ENCODE measurements around the gene CCSER1.

The CCSER1 gene

GRCh38 chr4:90958256-90958895, 831.2 kb downstream of the CCSER1 start:
- DNase-seq (ENCODE audit: low spot score) = no peak

- no peak for DNase-seq (ENCODE audit: low spot score)
Measured at GRCh38 chr4:90960433-90960832, 833.2 kb downstream of the CCSER1 start.

GRCh38 chr4:90960840-90961239, 833.6 kb downstream of the CCSER1 start:
- no peak for DNase-seq (ENCODE audit: low spot score)

GRCh38 chr4:90970021-90970420, 842.8 kb downstream of the CCSER1 start:
- no peak for DNase-seq (ENCODE audit: low spot score)

GRCh38 chr4:90977726-90978125, 850.5 kb downstream of the CCSER1 start:
- no peak for DNase-seq (ENCODE audit: low spot score)

- DNase-seq (ENCODE audit: low spot score) = no peak
Measured at GRCh38 chr4:90979556-90979955, 852.4 kb downstream of the CCSER1 start.

- DNase-seq (ENCODE audit: low spot score) = no peak
Measured at GRCh38 chr4:90982813-90983212, 855.6 kb downstream of the CCSER1 start.

- DNase-seq (ENCODE audit: low spot score) = no peak
Measured at GRCh38 chr4:90990284-90990683, 863.1 kb downstream of the CCSER1 start.

GRCh38 chr4:90992213-90992612, 865.0 kb downstream of the CCSER1 start:
- DNase-seq (ENCODE audit: low spot score) = no peak

GRCh38 chr4:90994851-90995574, 867.8 kb downstream of the CCSER1 start:
- DNase-seq (ENCODE audit: low spot score) = no peak

- no peak for DNase-seq (ENCODE audit: low spot score)
Measured at GRCh38 chr4:90995996-90996395, 868.8 kb downstream of the CCSER1 start.

GRCh38 chr4:90996813-90997212, 869.6 kb downstream of the CCSER1 start:
- no peak for DNase-seq (ENCODE audit: low spot score)

GRCh38 chr4:91015861-91016260, 888.7 kb downstream of the CCSER1 start:
- no peak for DNase-seq (ENCODE audit: low spot score)

- DNase-seq (ENCODE audit: low spot score) = no peak
Measured at GRCh38 chr4:91019513-91019912, 892.3 kb downstream of the CCSER1 start.

GRCh38 chr4:91025241-91026148, 898.3 kb downstream of the CCSER1 start:
- DNase-seq (ENCODE audit: low spot score) = no peak

GRCh38 chr4:91028228-91028627, 901.0 kb downstream of the CCSER1 start:
- DNase-seq (ENCODE audit: low spot score) = no peak

GRCh38 chr4:91031761-91032160, 904.6 kb downstream of the CCSER1 start:
- no peak for DNase-seq (ENCODE audit: low spot score)

GRCh38 chr4:91032725-91033445, 905.7 kb downstream of the CCSER1 start:
- DNase-seq (ENCODE audit: low spot score) = no peak

- no peak for DNase-seq (ENCODE audit: low spot score)
Measured at GRCh38 chr4:91035276-91035675, 908.1 kb downstream of the CCSER1 start.

- no peak for DNase-seq (ENCODE audit: low spot score)
Measured at GRCh38 chr4:91037951-91038350, 910.8 kb downstream of the CCSER1 start.

GRCh38 chr4:91057871-91058270, 930.7 kb downstream of the CCSER1 start:
- DNase-seq (ENCODE audit: low spot score) = no peak

GRCh38 chr4:91058345-91058744, 931.2 kb downstream of the CCSER1 start:
- DNase-seq (ENCODE audit: low spot score) = no peak
